ENCODE measurements around the gene COL6A1.

DNA sequence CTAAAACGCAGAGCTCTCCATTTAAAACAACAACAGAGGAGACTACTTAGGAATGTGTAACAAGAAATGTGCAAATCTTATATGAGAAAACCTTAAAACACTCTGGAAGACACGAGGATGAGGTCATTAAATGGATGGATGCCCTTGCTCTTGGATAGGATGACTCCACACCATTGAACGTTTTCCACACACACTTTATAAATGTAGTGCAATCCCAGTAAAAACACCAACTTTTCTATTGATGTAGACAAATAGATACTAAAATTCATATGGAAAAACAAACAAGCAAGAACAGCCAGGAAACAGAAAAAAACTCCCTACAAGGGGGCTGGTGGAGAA lies 18.4 kb upstream of the COL6A1 start:
- TF ChIP-seq, protein P1, sequence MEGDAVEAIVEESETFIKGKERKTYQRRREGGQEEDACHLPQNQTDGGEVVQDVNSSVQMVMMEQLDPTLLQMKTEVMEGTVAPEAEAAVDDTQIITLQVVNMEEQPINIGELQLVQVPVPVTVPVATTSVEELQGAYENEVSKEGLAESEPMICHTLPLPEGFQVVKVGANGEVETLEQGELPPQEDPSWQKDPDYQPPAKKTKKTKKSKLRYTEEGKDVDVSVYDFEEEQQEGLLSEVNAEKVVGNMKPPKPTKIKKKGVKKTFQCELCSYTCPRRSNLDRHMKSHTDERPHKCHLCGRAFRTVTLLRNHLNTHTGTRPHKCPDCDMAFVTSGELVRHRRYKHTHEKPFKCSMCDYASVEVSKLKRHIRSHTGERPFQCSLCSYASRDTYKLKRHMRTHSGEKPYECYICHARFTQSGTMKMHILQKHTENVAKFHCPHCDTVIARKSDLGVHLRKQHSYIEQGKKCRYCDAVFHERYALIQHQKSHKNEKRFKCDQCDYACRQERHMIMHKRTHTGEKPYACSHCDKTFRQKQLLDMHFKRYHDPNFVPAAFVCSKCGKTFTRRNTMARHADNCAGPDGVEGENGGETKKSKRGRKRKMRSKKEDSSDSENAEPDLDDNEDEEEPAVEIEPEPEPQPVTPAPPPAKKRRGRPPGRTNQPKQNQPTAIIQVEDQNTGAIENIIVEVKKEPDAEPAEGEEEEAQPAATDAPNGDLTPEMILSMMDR (IDR thresholded peaks at IDR 0.05): no peak
- no peak for TF ChIP-seq EP300 (IDR thresholded peaks at IDR 0.05)
- no peak for TF ChIP-seq POLR2A (IDR thresholded peaks at IDR 0.05)
